B cell (primary cell): Measurements from ENCODE around the gene ZNF213.

ENCODE experiments used
- EZH2 ChIP-seq: IDR thresholded peaks from 2 replicates; pipeline ENCODE4 v1.6.1; 2012; ENCODE audit warnings: borderline replicate concordance, low read depth, mild to moderate bottlenecking, moderate library complexity, low read length; ENCODE audit not compliant: insufficient read depth, poor library complexity, severe bottlenecking
- TF ChIP-seq, protein P1 (sequence below): fragments of 200-600 bp; IDR thresholded peaks from one replicate; pipeline ENCODE4 v1.8.0; 2022; ENCODE audit warnings: antibody characterized with exemption, mild to moderate bottlenecking

DNA sequence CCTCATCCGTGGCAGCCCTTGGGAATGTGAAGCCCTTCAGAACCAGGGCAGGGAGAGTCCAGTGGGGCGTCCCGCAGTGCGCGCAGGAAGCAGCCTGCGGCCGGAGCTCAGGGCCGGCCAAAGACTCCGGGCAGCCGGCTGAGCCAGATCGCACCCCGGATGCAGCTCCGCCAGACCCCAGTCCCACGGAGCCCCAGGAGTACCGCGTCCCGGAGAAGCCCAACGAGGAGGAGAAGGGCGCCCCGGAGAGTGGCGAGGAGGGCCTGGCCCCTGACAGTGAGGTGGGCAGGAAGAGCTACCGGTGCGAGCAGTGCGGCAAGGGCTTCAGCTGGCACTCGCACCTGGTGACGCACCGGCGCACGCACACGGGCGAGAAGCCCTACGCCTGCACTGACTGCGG is 15.5 kb upstream of the ZNF213 start:
- TF ChIP-seq, protein P1, sequence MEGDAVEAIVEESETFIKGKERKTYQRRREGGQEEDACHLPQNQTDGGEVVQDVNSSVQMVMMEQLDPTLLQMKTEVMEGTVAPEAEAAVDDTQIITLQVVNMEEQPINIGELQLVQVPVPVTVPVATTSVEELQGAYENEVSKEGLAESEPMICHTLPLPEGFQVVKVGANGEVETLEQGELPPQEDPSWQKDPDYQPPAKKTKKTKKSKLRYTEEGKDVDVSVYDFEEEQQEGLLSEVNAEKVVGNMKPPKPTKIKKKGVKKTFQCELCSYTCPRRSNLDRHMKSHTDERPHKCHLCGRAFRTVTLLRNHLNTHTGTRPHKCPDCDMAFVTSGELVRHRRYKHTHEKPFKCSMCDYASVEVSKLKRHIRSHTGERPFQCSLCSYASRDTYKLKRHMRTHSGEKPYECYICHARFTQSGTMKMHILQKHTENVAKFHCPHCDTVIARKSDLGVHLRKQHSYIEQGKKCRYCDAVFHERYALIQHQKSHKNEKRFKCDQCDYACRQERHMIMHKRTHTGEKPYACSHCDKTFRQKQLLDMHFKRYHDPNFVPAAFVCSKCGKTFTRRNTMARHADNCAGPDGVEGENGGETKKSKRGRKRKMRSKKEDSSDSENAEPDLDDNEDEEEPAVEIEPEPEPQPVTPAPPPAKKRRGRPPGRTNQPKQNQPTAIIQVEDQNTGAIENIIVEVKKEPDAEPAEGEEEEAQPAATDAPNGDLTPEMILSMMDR: no peak
- no peak for TF ChIP-seq EZH2
